CD4-positive, alpha-beta T cell (primary cell): Measurements from ENCODE around the gene BPIFB6. TPM values are rescaled to one million over a fixed set of nuclear protein-coding genes. Genes with fewer than 3 reads are reported as not detected.
"Not testable (repeated sequence)": the region's sequence is repeated elsewhere in the genome, so short reads cannot be mapped to it uniquely, and the experiment has no call there.

Experiments used
- ATAC-seq: fragments of 200-7000 bp; cut with Tn5 transposase; one replicate; pipeline ENCODE4 v1.10.0; 2022; ENCODE audit warnings: mild to moderate bottlenecking; ENCODE audit not compliant: poor library complexity
- CTCF ChIA-PET: fragments of 350-600 bp; sonication (Branson Sonifier 250); formaldehyde crosslinking; loops from one replicate; lab custom pipeline; 2021; ENCODE audit warnings: antibody characterized with exemption, inconsistent platforms; lab: Charles Lee
- POLR2A ChIA-PET: fragments of 350-600 bp; sonication (Branson Sonifier 250); formaldehyde crosslinking; loops from one replicate; lab custom pipeline; 2021; ENCODE audit warnings: antibody characterized with exemption, inconsistent platforms; lab: Charles Lee
- DNase-seq, 14 experiments: peaks; one replicate each; pipeline ENCODE4 v3.0.0-alpha.2; 2013 to 2020; ENCODE audit warnings: mixed read lengths in 2 of 14
- H3K27ac ChIP-seq, 2 donors: one replicate each; pipeline versions ENCODE4 v1.5.1 to v1.7.0; 2013; ENCODE audit warnings: low read length in 2 of 2, low read depth in 1 of 2, mild to moderate bottlenecking in 1 of 2
- H3K27me3 ChIP-seq, 2 experiments: 1 replicate in 1 of 2; 2 replicates in 1 of 2; pipeline versions ENCODE4 v1.6.1 to v1.7.0; 2013; ENCODE audit warnings: low read length in 2 of 2, control low read depth in 1 of 2, mild to moderate bottlenecking in 1 of 2, moderate library complexity in 1 of 2; ENCODE audit not compliant: insufficient read depth in 2 of 2, control insufficient read depth in 1 of 2
- H3K36me3 ChIP-seq: one replicate; pipeline ENCODE4 v1.6.1; 2013; ENCODE audit warnings: low read length, control low read depth; ENCODE audit not compliant: insufficient read depth
- H3K4me1 ChIP-seq: one replicate; pipeline ENCODE4 v1.6.1; 2013; ENCODE audit warnings: low read length, control low read depth; ENCODE audit not compliant: insufficient read depth
- H3K4me3 ChIP-seq: one replicate; pipeline ENCODE4 v1.5.1; 2013; ENCODE audit warnings: mild to moderate bottlenecking, low read length, moderate library complexity
- H3K9me3 ChIP-seq, 2 experiments: 1 replicate in 1 of 2; 2 replicates in 1 of 2; pipeline versions ENCODE4 v1.6.1 to v1.7.0; 2013; ENCODE audit warnings: low read length in 2 of 2, mild to moderate bottlenecking in 2 of 2, control low read depth in 1 of 2, moderate library complexity in 1 of 2; ENCODE audit not compliant: control insufficient read depth in 1 of 2, insufficient read depth in 1 of 2
- H3K27ac Mint-ChIP-seq: one replicate; pipeline ENCODE4 v1.8.0; 2020; ENCODE audit warnings: mixed read lengths
- H3K27me3 Mint-ChIP-seq: one replicate; pipeline ENCODE4 v1.8.0; 2021; ENCODE audit warnings: mixed read lengths
- H3K36me3 Mint-ChIP-seq: one replicate; pipeline ENCODE4 v1.8.0; 2021; ENCODE audit warnings: low read depth, mixed read lengths
- H3K4me1 Mint-ChIP-seq: one replicate; pipeline ENCODE4 v1.8.0; 2021; ENCODE audit warnings: low read depth, mixed read lengths
- H3K4me3 Mint-ChIP-seq: one replicate; pipeline ENCODE4 v1.8.0; 2020; ENCODE audit warnings: mild to moderate bottlenecking, mixed read lengths
- H3K9me3 Mint-ChIP-seq: one replicate; pipeline ENCODE4 v1.8.0; 2020; ENCODE audit warnings: mixed read lengths
- CTCF ChIP-seq: fragments of 200-600 bp; IDR thresholded peaks from one replicate; pipeline ENCODE4 v1.8.0; 2022; ENCODE audit warnings: antibody characterized with exemption, mild to moderate bottlenecking
- intact Hi-C, 2 experiments: fragments of 100-400 bp; cut with DNase I in 1 of 2; cut with micrococcal nuclease in 1 of 2; formaldehyde crosslinking; loops; one replicate each; pipeline versions ENCODE4 v1.15.1 to v1.9.0; 2023 to 2025; cut with DNase I, micrococcal nuclease
- total RNA-seq, 174 experiments: library from RNA in 2 of 174; stranded (reverse) in 2 of 174; gene quantifications; one replicate each; pipeline ENCODE4 v1.2.3 and lab custom pipeline; 2021 to 2026

The BPIFB6 gene
- total RNA-seq, 2 experiments from 2014 or later, result not detected

GRCh38 chr20:33042430-33042829 is 11.0 kb downstream of the BPIFB6 start:
- Mint-ChIP-seq H3K4me1 (no peaks in the 10 kb centered on the region), H3K9me3 (peaks cover 9% of the 10 kb centered on the region), H3K4me3 (no peak overlapping the region), H3K27ac (no peak overlapping the region), H3K27me3 (no peaks in the 10 kb centered on the region), H3K36me3 (no peaks in the 10 kb centered on the region)
- intact Hi-C loops, result no loop called here
- no peak overlapping the region for H3K4me3 ChIP-seq
- DNase-seq (no peak), ATAC-seq (no peak)
- no peak overlapping the region for H3K27ac ChIP-seq
- ChIA-PET CTCF (interaction anchor here (1.0 kb wide), 1 partner anchor 8 kb away, joined by 3 read pairs; no protein-coding TSS in a partner anchor), POLR2A (no interaction called here)
- H3K4me1 ChIP-seq, result no peaks in the 10 kb centered on the region
- no peaks in the 10 kb centered on the region for H3K27me3 ChIP-seq
- peaks cover 10 to 16% of the 10 kb centered on the region in 2 experiments for H3K9me3 ChIP-seq
- no peak for TF ChIP-seq CTCF
- no peaks in the 10 kb centered on the region for H3K36me3 ChIP-seq

- DNase-seq (no peak), ATAC-seq (no peak)
- no peaks in the 10 kb centered on the region for H3K36me3 Mint-ChIP-seq
- intact Hi-C loops, result no loop called here
- Histone ChIP-seq H3K4me3 (no peak overlapping the region), H3K9me3 (peaks cover 10 to 23% of the 10 kb centered on the region in 2 experiments), H3K4me1 (no peaks in the 10 kb centered on the region), H3K27ac (no peak overlapping the region), H3K36me3 (no peaks in the 10 kb centered on the region), H3K27me3 (no peaks in the 10 kb centered on the region)
- ChIA-PET CTCF (interaction anchor here (1.0 kb wide), 1 partner anchor 8 kb away, joined by 3 read pairs; no protein-coding TSS in a partner anchor), POLR2A (no interaction called here)
- H3K27me3 Mint-ChIP-seq, result no peaks in the 10 kb centered on the region
- no peak overlapping the region for H3K4me3 Mint-ChIP-seq
- H3K9me3 Mint-ChIP-seq, result peaks cover 7% of the 10 kb centered on the region
- no peaks in the 10 kb centered on the region for H3K4me1 Mint-ChIP-seq
- no peak for TF ChIP-seq CTCF
- H3K27ac Mint-ChIP-seq, result no peak overlapping the region
These were observed 11.7 kb downstream of the BPIFB6 start for GRCh38 chr20:33042983-33043730.

- H3K27me3 Mint-ChIP-seq, result no peaks in the 10 kb centered on the region
- no peak overlapping the region for H3K4me3 Mint-ChIP-seq
- no peaks in the 10 kb centered on the region for H3K4me1 Mint-ChIP-seq
- no peak for TF ChIP-seq CTCF
- CTCF ChIA-PET, result no interaction called here
- Histone ChIP-seq H3K9me3 (peaks cover 10 to 23% of the 10 kb centered on the region in 2 experiments), H3K4me3 (no peak overlapping the region), H3K27me3 (no peaks in the 10 kb centered on the region), H3K36me3 (no peaks in the 10 kb centered on the region), H3K27ac (no peak overlapping the region), H3K4me1 (no peaks in the 10 kb centered on the region)
- POLR2A ChIA-PET, result no interaction called here
- H3K9me3 Mint-ChIP-seq, result peaks cover 7% of the 10 kb centered on the region
- H3K36me3 Mint-ChIP-seq, result no peaks in the 10 kb centered on the region
- no peak for DNase-seq
- ATAC-seq, result no peak
- H3K27ac Mint-ChIP-seq, result no peak overlapping the region
- intact Hi-C loops, result no loop called here
These were observed 12.3 kb downstream of the BPIFB6 start for GRCh38 chr20:33043731-33044181.

GRCh38 chr20:33045129-33045721 is 13.8 kb downstream of the BPIFB6 start:
- H3K27me3 Mint-ChIP-seq, H3K4me3 Mint-ChIP-seq, H3K4me3 ChIP-seq, H3K9me3 Mint-ChIP-seq, H3K27ac ChIP-seq, H3K4me1 ChIP-seq, POLR2A ChIA-PET, H3K36me3 Mint-ChIP-seq, CTCF ChIA-PET, ATAC-seq, H3K27me3 ChIP-seq, H3K36me3 ChIP-seq, intact Hi-C loops, H3K27ac Mint-ChIP-seq, DNase-seq, H3K4me1 Mint-ChIP-seq: not testable (repeated sequence)
- peaks cover 10 to 23% of the 10 kb centered on the region in 2 experiments for H3K9me3 ChIP-seq
